ENCODE measurements around the gene AMER3.

- TF ChIP-seq CTCF (conservative IDR thresholded peaks at IDR 0.05; ENCODE audit: low read length) = no peak
- TF ChIP-seq EZH2phosphoT487 (IDR thresholded peaks at IDR 0.05; ENCODE audit: borderline replicate concordance, low read depth, low read length) = no peak
Measured at GRCh38 chr2:130755256-130756052, at the start of gene AMER3.

All from OCI-LY7 (cell line).